GM23338 (cell line): ENCODE measurements around the gene RIT2. TPM values are rescaled to one million over a fixed set of nuclear protein-coding genes. Genes with fewer than 3 reads are reported as not detected.

Source experiments
- ATAC-seq: fragments of 200-7000 bp; cut with Tn5 transposase; 3 replicates; pipeline ENCODE4 v1.9.1; 2020
- DNase-seq: peaks from one replicate; pipeline ENCODE4 v3.0.0-alpha.2; 2015; ENCODE audit warnings: low spot score
- H2AFZ ChIP-seq: fragments of 200-600 bp; sonication (generic); 2 replicates; pipeline ENCODE4 v1.8.0; 2016; ENCODE audit warnings: antibody characterized with exemption, mild to moderate bottlenecking, moderate library complexity
- H3F3A ChIP-seq: fragments of 200-600 bp; sonication (generic); replicated peaks from 2 replicates; pipeline ENCODE4 v1.8.0; 2017; ENCODE audit warnings: antibody characterized with exemption, mixed run types, low read depth
- H3K27ac ChIP-seq: fragments of 200-600 bp; sonication (generic); 2 replicates; pipeline ENCODE4 v1.6.1; 2016; ENCODE audit warnings: low read depth
- H3K27me3 ChIP-seq: fragments of 200-600 bp; sonication (generic); 2 replicates; pipeline ENCODE4 v1.8.0; 2016; ENCODE audit warnings: mild to moderate bottlenecking, mixed run types, moderate library complexity; ENCODE audit not compliant: insufficient read depth
- H3K36me3 ChIP-seq: fragments of 200-600 bp; sonication (generic); 2 replicates; pipeline ENCODE4 v1.8.0; 2016; ENCODE audit warnings: mild to moderate bottlenecking; ENCODE audit not compliant: insufficient read depth
- H3K4me1 ChIP-seq: fragments of 200-600 bp; sonication (generic); 2 replicates; pipeline ENCODE4 v1.8.0; 2016; ENCODE audit warnings: mild to moderate bottlenecking, moderate library complexity; ENCODE audit not compliant: insufficient read depth
- H3K4me2 ChIP-seq: fragments of 200-600 bp; sonication (generic); 2 replicates; pipeline ENCODE4 v1.7.1; 2017; ENCODE audit warnings: mixed run types
- H3K4me3 ChIP-seq: fragments of 200-600 bp; sonication (generic); 2 replicates; pipeline ENCODE4 v1.6.1; 2016; ENCODE audit warnings: mixed run types
- H3K79me2 ChIP-seq: fragments of 200-600 bp; sonication (generic); replicated peaks from 2 replicates; pipeline ENCODE4 v1.8.0; 2017; ENCODE audit warnings: mild to moderate bottlenecking; ENCODE audit not compliant: insufficient read depth
- H3K9me2 ChIP-seq: fragments of 200-600 bp; sonication (generic); 2 replicates; pipeline ENCODE4 v1.8.0; 2017; ENCODE audit not compliant: insufficient read depth
- H4K20me1 ChIP-seq: fragments of 200-600 bp; sonication (generic); replicated peaks from 2 replicates; pipeline ENCODE4 v1.8.0; 2017; ENCODE audit warnings: mild to moderate bottlenecking; ENCODE audit not compliant: insufficient read depth
- H3K27ac Mint-ChIP-seq: 2 replicates; pipeline ENCODE4 v1.8.0; 2020; ENCODE audit warnings: inconsistent platforms, mild to moderate bottlenecking, moderate library complexity, mixed read lengths
- H3K27me3 Mint-ChIP-seq: 3 replicates; pipeline ENCODE4 v1.8.0; 2022; ENCODE audit warnings: low read depth, mild to moderate bottlenecking, moderate library complexity, mixed read lengths, inconsistent platforms; ENCODE audit not compliant: insufficient read depth, poor library complexity
- H3K36me3 Mint-ChIP-seq: 3 replicates; pipeline ENCODE4 v1.8.0; 2021; ENCODE audit warnings: low read depth, mild to moderate bottlenecking, inconsistent platforms, moderate library complexity, mixed read lengths
- H3K4me1 Mint-ChIP-seq: 3 replicates; pipeline ENCODE4 v1.8.0; 2020; ENCODE audit warnings: mild to moderate bottlenecking, inconsistent platforms, mixed read lengths
- H3K4me3 Mint-ChIP-seq: 3 replicates; pipeline ENCODE4 v1.8.0; 2021; ENCODE audit warnings: moderate library complexity, mild to moderate bottlenecking, inconsistent platforms, mixed read lengths
- H3K9me3 Mint-ChIP-seq: 3 replicates; pipeline ENCODE4 v1.8.0; 2020; ENCODE audit warnings: moderate library complexity, mild to moderate bottlenecking, inconsistent platforms, mixed read lengths
- CREB1 ChIP-seq: fragments of 250-450 bp; sonication (Bioruptor Pico); IDR thresholded peaks from 2 replicates; pipeline ENCODE4 v1.5.0; 2020; ENCODE audit warnings: low read depth, mild to moderate bottlenecking, moderate library complexity
- EZH2 ChIP-seq: fragments of 200-600 bp; sonication (generic); IDR thresholded peaks from one replicate; pipeline ENCODE4 v1.8.0; 2017; ENCODE audit warnings: antibody characterized with exemption, mild to moderate bottlenecking, low read depth; ENCODE audit not compliant: unreplicated experiment
- EZH2phosphoT487 ChIP-seq: fragments of 200-600 bp; sonication (generic); IDR thresholded peaks from one replicate; pipeline ENCODE4 v1.8.1; 2018; ENCODE audit warnings: antibody characterized with exemption; ENCODE audit not compliant: unreplicated experiment
- JUNB ChIP-seq: IDR thresholded peaks from one replicate; pipeline ENCODE4 v1.6.1; 2016; ENCODE audit warnings: antibody characterized with exemption; ENCODE audit not compliant: unreplicated experiment
- NANOG ChIP-seq: IDR thresholded peaks from 2 replicates; pipeline ENCODE4 v1.6.1; 2016; ENCODE audit warnings: antibody characterized with exemption, borderline replicate concordance
- POLR2AphosphoS5 ChIP-seq: IDR thresholded peaks from 2 replicates; pipeline ENCODE4 v1.6.1; 2016; ENCODE audit warnings: antibody characterized with exemption, low read depth
- REST ChIP-seq: IDR thresholded peaks from one replicate; pipeline ENCODE4 v1.6.1; 2018; ENCODE audit warnings: antibody characterized with exemption; ENCODE audit not compliant: unreplicated experiment
- STAT1 ChIP-seq: IDR thresholded peaks from one replicate; pipeline ENCODE4 v1.6.1; 2016; ENCODE audit warnings: antibody characterized with exemption; ENCODE audit not compliant: unreplicated experiment
- ZNF114 ChIP-seq: fragments of 250-450 bp; sonication (Bioruptor Pico); IDR thresholded peaks from 2 replicates; pipeline ENCODE4 v1.5.0; 2020; ENCODE audit warnings: mild to moderate bottlenecking, moderate library complexity
- ZNF331 ChIP-seq: fragments of 250-450 bp; sonication (Bioruptor Pico); IDR thresholded peaks from 2 replicates; pipeline ENCODE4 v1.5.0; 2020; ENCODE audit warnings: low read depth, mild to moderate bottlenecking, moderate library complexity
- ZNF462 ChIP-seq: fragments of 250-450 bp; sonication (Bioruptor Pico); IDR thresholded peaks from 2 replicates; pipeline ENCODE4 v1.5.0; 2020; ENCODE audit warnings: mild to moderate bottlenecking, moderate library complexity
- polyA plus RNA-seq: library from polyadenylated mRNA; unstranded; fragments of >200 nt; fragmentation: Nextera tagmentation; extraction: Ambion mirVana; gene quantifications from 2 replicates; pipeline ENCODE4 v1.2.1, GENCODE V29; 2016
- total RNA-seq: library from RNA; depleted of rRNA; stranded (reverse); fragments of >200 nt; shearing (Covaris generic); gene quantifications from 2 replicates; pipeline ENCODE4 v1.2.3, GENCODE V29; 2014
- TF ChIP-seq, protein P1 (sequence below): IDR thresholded peaks from 2 replicates; pipeline ENCODE4 v1.6.1; 2016; ENCODE audit warnings: antibody characterized with exemption
- TF ChIP-seq, protein P2 (sequence below), 2 experiments: fragments of 200-600 bp in 1 of 2; sonication (generic) in 1 of 2; conservative IDR thresholded peaks; 2 replicates each; pipeline versions ENCODE4 v1.5.1 to v1.6.1; 2016 to 2017; ENCODE audit warnings: antibody characterized with exemption in 2 of 2, low read depth in 2 of 2, mild to moderate bottlenecking in 2 of 2, moderate library complexity in 1 of 2

RIT2 gene
- total and polyA plus RNA-seq, 2 experiments from 2014 or later: 1.9 to 8.8 TPM

- Histone ChIP-seq H3K4me2 (peak overlapping the region; percentile 58), H4K20me1 (no peaks in the 10 kb centered on the region), H3K79me2 (no peaks in the 10 kb centered on the region), H3K27ac (no peak overlapping the region), H3F3A (no peaks in the 10 kb centered on the region), H2AFZ (no peak overlapping the region), H3K4me1 (peaks cover 46% of the 10 kb centered on the region), H3K27me3 (no peaks in the 10 kb centered on the region), H3K36me3 (no peaks in the 10 kb centered on the region), H3K9me2 (0 out of 2 replicates have a peak, but pooled peaks cover 5% of the 10 kb centered on the region), H3K4me3 (no peak overlapping the region)
- no peak for DNase-seq
- Mint-ChIP-seq H3K4me3 (no peak overlapping the region), H3K9me3 (no peaks in the 10 kb centered on the region), H3K4me1 (peaks cover 42% of the 10 kb centered on the region), H3K27ac (no peak overlapping the region), H3K27me3 (peaks cover 1% of the 10 kb centered on the region), H3K36me3 (no peaks in the 10 kb centered on the region)
- ATAC-seq: peak; percentile 23; the same call in 1 of the 3 replicates
- TF ChIP-seq, protein P1, sequence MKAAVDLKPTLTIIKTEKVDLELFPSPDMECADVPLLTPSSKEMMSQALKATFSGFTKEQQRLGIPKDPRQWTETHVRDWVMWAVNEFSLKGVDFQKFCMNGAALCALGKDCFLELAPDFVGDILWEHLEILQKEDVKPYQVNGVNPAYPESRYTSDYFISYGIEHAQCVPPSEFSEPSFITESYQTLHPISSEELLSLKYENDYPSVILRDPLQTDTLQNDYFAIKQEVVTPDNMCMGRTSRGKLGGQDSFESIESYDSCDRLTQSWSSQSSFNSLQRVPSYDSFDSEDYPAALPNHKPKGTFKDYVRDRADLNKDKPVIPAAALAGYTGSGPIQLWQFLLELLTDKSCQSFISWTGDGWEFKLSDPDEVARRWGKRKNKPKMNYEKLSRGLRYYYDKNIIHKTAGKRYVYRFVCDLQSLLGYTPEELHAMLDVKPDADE: no peak
- no peak for TF ChIP-seq REST
- TF ChIP-seq EZH2: no peak
- TF ChIP-seq ZNF114 (CRISPR knock-in tag): no peak
- TF ChIP-seq STAT1: no peak
- TF ChIP-seq JUNB: no peak
- TF ChIP-seq NANOG: no peak
- TF ChIP-seq ZNF331: no peak
- TF ChIP-seq CREB1 (CRISPR knock-in tag): no peak
- TF ChIP-seq, protein P2, sequence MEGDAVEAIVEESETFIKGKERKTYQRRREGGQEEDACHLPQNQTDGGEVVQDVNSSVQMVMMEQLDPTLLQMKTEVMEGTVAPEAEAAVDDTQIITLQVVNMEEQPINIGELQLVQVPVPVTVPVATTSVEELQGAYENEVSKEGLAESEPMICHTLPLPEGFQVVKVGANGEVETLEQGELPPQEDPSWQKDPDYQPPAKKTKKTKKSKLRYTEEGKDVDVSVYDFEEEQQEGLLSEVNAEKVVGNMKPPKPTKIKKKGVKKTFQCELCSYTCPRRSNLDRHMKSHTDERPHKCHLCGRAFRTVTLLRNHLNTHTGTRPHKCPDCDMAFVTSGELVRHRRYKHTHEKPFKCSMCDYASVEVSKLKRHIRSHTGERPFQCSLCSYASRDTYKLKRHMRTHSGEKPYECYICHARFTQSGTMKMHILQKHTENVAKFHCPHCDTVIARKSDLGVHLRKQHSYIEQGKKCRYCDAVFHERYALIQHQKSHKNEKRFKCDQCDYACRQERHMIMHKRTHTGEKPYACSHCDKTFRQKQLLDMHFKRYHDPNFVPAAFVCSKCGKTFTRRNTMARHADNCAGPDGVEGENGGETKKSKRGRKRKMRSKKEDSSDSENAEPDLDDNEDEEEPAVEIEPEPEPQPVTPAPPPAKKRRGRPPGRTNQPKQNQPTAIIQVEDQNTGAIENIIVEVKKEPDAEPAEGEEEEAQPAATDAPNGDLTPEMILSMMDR (conservative IDR thresholded peaks at IDR 0.05; ENCODE audit: low read depth in 2 of 2): no peak
- no peak for TF ChIP-seq EZH2phosphoT487
- TF ChIP-seq POLR2AphosphoS5: no peak
- no peak for TF ChIP-seq ZNF462
These were observed 336.9 kb downstream of the RIT2 start for GRCh38 chr18:42778445-42779042.
